ENCODE results near the gene KMO. TPM values are rescaled to one million over a fixed set of nuclear protein-coding genes. Genes with fewer than 3 reads are reported as not detected.

Gene KMO
- total and polyA plus RNA-seq, 8 donors = 0.04 to 0.89 (median 0.23) TPM; not detected in 2

DNA sequence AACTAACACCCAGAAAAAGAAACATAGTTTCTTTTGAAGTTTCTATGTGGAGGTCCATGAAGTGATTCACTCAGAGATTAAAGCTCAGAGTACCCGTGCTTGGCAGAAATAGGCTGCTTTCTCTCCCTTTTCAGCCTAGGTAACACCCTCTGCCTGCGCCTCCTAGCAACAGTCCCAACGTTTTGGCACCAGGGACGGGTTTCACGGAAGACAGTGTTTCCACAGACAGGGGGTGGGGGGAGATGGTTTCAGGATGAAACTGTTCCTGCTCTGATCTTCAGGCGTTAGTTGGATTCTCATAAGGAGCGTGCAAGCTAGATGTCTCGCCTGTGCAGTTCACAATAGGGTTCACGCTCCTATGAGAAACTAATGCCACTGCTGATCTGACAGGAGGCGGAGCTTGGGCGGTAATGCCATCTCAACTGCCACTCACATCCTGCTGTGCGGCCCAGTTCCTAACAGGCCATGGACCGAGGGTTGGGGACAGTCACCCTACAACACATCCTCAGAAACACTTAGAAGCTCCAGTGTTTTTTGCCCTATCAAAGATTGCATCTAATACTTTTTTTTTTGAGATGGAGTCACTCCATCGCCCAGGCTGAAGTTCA lies 54.8 kb downstream of the KMO start:
- WGBS, 2 donors = 74 to 77% methylated on average over 14 of the region's 14 CpGs
- Histone ChIP-seq H3K4me1 (no peaks in the 10 kb centered on the region), H3K9me3 (no peaks in the 10 kb centered on the region), H3K36me3 (no peaks in the 10 kb centered on the region), H3K4me3 (no peak overlapping the region), H3K27me3 (no peaks in the 10 kb centered on the region), H3K27ac (no peak overlapping the region)
- DNase-seq (no peak), ATAC-seq (peak in 1 of 4 donors; percentile 30), FAIRE-seq (no peak)
- TF ChIP-seq, protein P1, sequence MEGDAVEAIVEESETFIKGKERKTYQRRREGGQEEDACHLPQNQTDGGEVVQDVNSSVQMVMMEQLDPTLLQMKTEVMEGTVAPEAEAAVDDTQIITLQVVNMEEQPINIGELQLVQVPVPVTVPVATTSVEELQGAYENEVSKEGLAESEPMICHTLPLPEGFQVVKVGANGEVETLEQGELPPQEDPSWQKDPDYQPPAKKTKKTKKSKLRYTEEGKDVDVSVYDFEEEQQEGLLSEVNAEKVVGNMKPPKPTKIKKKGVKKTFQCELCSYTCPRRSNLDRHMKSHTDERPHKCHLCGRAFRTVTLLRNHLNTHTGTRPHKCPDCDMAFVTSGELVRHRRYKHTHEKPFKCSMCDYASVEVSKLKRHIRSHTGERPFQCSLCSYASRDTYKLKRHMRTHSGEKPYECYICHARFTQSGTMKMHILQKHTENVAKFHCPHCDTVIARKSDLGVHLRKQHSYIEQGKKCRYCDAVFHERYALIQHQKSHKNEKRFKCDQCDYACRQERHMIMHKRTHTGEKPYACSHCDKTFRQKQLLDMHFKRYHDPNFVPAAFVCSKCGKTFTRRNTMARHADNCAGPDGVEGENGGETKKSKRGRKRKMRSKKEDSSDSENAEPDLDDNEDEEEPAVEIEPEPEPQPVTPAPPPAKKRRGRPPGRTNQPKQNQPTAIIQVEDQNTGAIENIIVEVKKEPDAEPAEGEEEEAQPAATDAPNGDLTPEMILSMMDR (IDR thresholded peaks at IDR 0.05) = no peak
- intact Hi-C loops (cut with DNase I) = no loop called here

DNA sequence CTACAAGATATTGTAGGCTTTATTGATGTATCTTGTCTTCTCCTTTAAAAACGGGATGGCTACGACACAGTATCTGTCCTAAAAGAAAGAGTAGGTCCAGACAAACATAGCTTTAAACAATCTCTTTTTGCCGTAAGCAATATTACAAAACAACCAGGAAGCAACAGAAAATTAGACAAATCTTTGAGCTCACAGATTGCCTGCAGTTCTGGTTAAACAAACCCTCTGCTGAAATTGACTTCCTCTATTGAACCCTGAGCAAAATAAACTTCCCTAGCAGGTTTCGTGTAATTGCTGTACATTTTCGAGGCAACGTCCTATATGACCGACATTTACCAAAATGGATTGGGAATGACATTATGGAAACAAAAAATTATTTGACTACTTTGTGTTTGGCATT lies 57.3 kb downstream of the KMO start:
- Histone ChIP-seq H3K4me3 (no peak overlapping the region), H3K27ac (no peak overlapping the region), H3K36me3 (no peaks in the 10 kb centered on the region), H3K9me3 (no peaks in the 10 kb centered on the region), H3K27me3 (no peaks in the 10 kb centered on the region), H3K4me1 (no peaks in the 10 kb centered on the region)
- TF ChIP-seq, protein P1 (IDR thresholded peaks at IDR 0.05) = no peak
- no peak for DNase-seq
- FAIRE-seq = no peak
- 66 to 71% methylated on average over 7 of the region's 7 CpGs for WGBS, 2 donors
- intact Hi-C loops (cut with DNase I) = no loop called here
- ATAC-seq = no peak

GRCh38 chr1:241590719-241591118 lies 58.5 kb downstream of the KMO start:
- no peak for ATAC-seq

GRCh38 chr1:241591317-241591716 lies 59.1 kb downstream of the KMO start:
- ATAC-seq (peak in 2 of 4 donors; percentile 27 to 68), DNase-seq (no peak), FAIRE-seq (no peak)
- TF ChIP-seq, protein P1 (IDR thresholded peaks at IDR 0.05) = no peak
- intact Hi-C loops (cut with DNase I) = no loop called here
- H3K27ac ChIP-seq = peak overlapping the region in 1 of 4 donors; percentile 11
- no peaks in the 10 kb centered on the region for H3K36me3 ChIP-seq
- no peaks in the 10 kb centered on the region for H3K4me1 ChIP-seq
- no peak overlapping the region for H3K4me3 ChIP-seq
- no peaks in the 10 kb centered on the region for H3K9me3 ChIP-seq
- H3K27me3 ChIP-seq = no peaks in the 10 kb centered on the region

More at GRCh38 chr1:241590719-241591118, 58.5 kb downstream of the KMO start:
- H3K36me3 ChIP-seq = no peaks in the 10 kb centered on the region
- no peak for DNase-seq
- H3K27me3 ChIP-seq = no peaks in the 10 kb centered on the region
- intact Hi-C loops (cut with DNase I) = no loop called here
- no peaks in the 10 kb centered on the region for H3K4me1 ChIP-seq
- 42 to 47% methylated on average over 4 of the region's 4 CpGs for WGBS, 2 donors
- no peak overlapping the region for H3K4me3 ChIP-seq
- FAIRE-seq = no peak
- TF ChIP-seq, protein P1 (IDR thresholded peaks at IDR 0.05) = no peak
- H3K27ac ChIP-seq = no peak overlapping the region
- no peaks in the 10 kb centered on the region for H3K9me3 ChIP-seq

DNA sequence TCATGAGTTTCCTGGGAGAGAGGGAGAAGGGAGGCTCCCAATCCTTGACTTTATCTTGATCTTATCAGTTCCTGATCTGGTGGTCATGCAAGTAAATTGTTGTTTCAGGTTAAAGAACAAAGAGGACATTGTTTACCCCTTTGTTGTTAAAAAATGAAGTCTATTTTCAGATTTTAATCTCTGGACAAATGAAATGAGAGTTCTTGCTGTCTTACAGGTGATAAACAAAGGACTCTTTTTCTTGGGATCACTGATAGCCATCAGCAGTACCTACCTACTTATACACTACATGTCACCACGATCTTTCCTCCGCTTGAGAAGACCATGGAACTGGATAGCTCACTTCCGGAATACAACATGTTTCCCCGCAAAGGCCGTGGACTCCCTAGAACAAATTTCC lies 59.6 kb downstream of the KMO start:
- WGBS, 2 donors = 59 to 78% methylated on average over 5 of the region's 5 CpGs
- intact Hi-C loops (cut with DNase I) = no loop called here
- FAIRE-seq = no peak

More for the DNA sequence above, 59.6 kb downstream of the KMO start:
- DNase-seq = no peak
- no peak for ATAC-seq
- Histone ChIP-seq H3K36me3 (no peaks in the 10 kb centered on the region), H3K9me3 (no peaks in the 10 kb centered on the region), H3K4me1 (no peaks in the 10 kb centered on the region), H3K27me3 (no peaks in the 10 kb centered on the region), H3K27ac (peak overlapping the region in 1 of 4 donors; percentile 11), H3K4me3 (no peak overlapping the region)
- TF ChIP-seq, protein P1 (IDR thresholded peaks at IDR 0.05) = no peak

Data from pancreas (tissue), 10 donors.